ENCODE measurements around the gene PPAN.
A peak's percentile ranks its signal among the peaks of the same experiment; 100 is the strongest.

The PPAN gene

GRCh38 chr19:10135551-10136334 lies 29.6 kb downstream of the PPAN start:
- H3K4me1 ChIP-seq, result peaks cover 94 to 100% (median 100%) of the 10 kb centered on the region in 10 experiments
- peaks cover 81 to 100% (median 98%) of the 10 kb centered on the region in 11 experiments for H3K36me3 ChIP-seq
- H3K27ac ChIP-seq, result peak overlapping the region; percentile 58 to 99 (median 82)
- peaks cover 0 to 12% (median 3%) of the 10 kb centered on the region in 11 experiments; a peak in 9 of 22 replicates for H3K9me3 ChIP-seq (replicated peaks in 1 of 11)
- TF ChIP-seq Cebpa-rat (IDR thresholded peaks at IDR 0.05), result no peak
- no peaks in the 10 kb centered on the region for H3K27me3 ChIP-seq
- H4K20me1 ChIP-seq, result peaks cover 0 to 43% (median 9%) of the 10 kb centered on the region in 11 experiments; a peak in 12 of 22 replicates
- H3K4me3 ChIP-seq, result peak overlapping the region in 3 of 10 experiments; percentile 27 to 33 (median 31); a peak in 5 of 20 replicates
- H3K4me2 ChIP-seq, result peak overlapping the region; percentile 69 to 88 (median 79)
- peak overlapping the region; percentile 49 to 74 (median 66); a peak in 21 of 22 replicates for H3K9ac ChIP-seq

- H3K4me2 ChIP-seq, result peak overlapping the region; percentile 69 to 88 (median 79); a peak in 18 of 22 replicates
- H3K4me3 ChIP-seq, result no peak overlapping the region
- peaks cover 82 to 100% (median 100%) of the 10 kb centered on the region in 10 experiments for H3K4me1 ChIP-seq
- peaks cover 0 to 54% (median 10%) of the 10 kb centered on the region in 11 experiments; a peak in 13 of 22 replicates for H4K20me1 ChIP-seq
- peaks cover 0 to 11% (median 3%) of the 10 kb centered on the region in 11 experiments; a peak in 9 of 22 replicates for H3K9me3 ChIP-seq (replicated peaks in 1 of 11)
- H3K36me3 ChIP-seq, result peaks cover 87 to 100% (median 98%) of the 10 kb centered on the region in 11 experiments
- peak overlapping the region in 10 of 11 experiments; percentile 15 to 99 (median 75); a peak in 17 of 22 replicates for H3K27ac ChIP-seq
- H3K27me3 ChIP-seq, result no peaks in the 10 kb centered on the region
- TF ChIP-seq Cebpa-rat (IDR thresholded peaks at IDR 0.05), result no peak
- peak overlapping the region in 7 of 11 experiments; percentile 17 to 74 (median 66); a peak in 8 of 22 replicates for H3K9ac ChIP-seq
These were observed 30.8 kb downstream of the PPAN start for GRCh38 chr19:10136936-10137335.

GRCh38 chr19:10137751-10138682 lies 31.9 kb downstream of the PPAN start:
- no peak for TF ChIP-seq Cebpa-rat (IDR thresholded peaks at IDR 0.05)
- Histone ChIP-seq H3K36me3 (peaks cover 88 to 100% (median 98%) of the 10 kb centered on the region in 11 experiments), H3K4me2 (peak overlapping the region; percentile 28 to 88 (median 77); a peak in 20 of 22 replicates), H3K9ac (peak overlapping the region in 8 of 11 experiments; percentile 16 to 66 (median 31); a peak in 10 of 22 replicates), H3K27ac (peak overlapping the region in 9 of 11 experiments; percentile 22 to 99 (median 92); a peak in 16 of 22 replicates), H4K20me1 (peaks cover 0 to 65% (median 15%) of the 10 kb centered on the region in 11 experiments; a peak in 14 of 22 replicates), H3K4me3 (no peak overlapping the region), H3K4me1 (peaks cover 71 to 100% (median 98%) of the 10 kb centered on the region in 10 experiments), H3K27me3 (no peaks in the 10 kb centered on the region), H3K9me3 (replicated peaks in 1 of 11) (peaks cover 0 to 1% (median 0%) of the 10 kb centered on the region in 11 experiments; a peak in 3 of 22 replicates)

- H3K27me3 ChIP-seq, result no peaks in the 10 kb centered on the region
- H3K4me2 ChIP-seq, result peak overlapping the region; percentile 28 to 88 (median 77)
- TF ChIP-seq Cebpa-rat (IDR thresholded peaks at IDR 0.05), result no peak
- H3K27ac ChIP-seq, result peak overlapping the region in 9 of 11 experiments; percentile 25 to 95 (median 64); a peak in 16 of 22 replicates
- H3K4me1 ChIP-seq, result peaks cover 66 to 92% (median 86%) of the 10 kb centered on the region in 10 experiments
- H3K4me3 ChIP-seq, result no peak overlapping the region
- H3K36me3 ChIP-seq, result peaks cover 94 to 100% (median 99%) of the 10 kb centered on the region in 11 experiments
- H4K20me1 ChIP-seq, result peaks cover 0 to 67% (median 15%) of the 10 kb centered on the region in 11 experiments; a peak in 14 of 22 replicates
- H3K9me3 ChIP-seq (replicated peaks in 1 of 11), result no peaks in the 10 kb centered on the region
- peak overlapping the region in 9 of 11 experiments; percentile 28 to 64 (median 44); a peak in 15 of 22 replicates for H3K9ac ChIP-seq
These were observed 33.0 kb downstream of the PPAN start for GRCh38 chr19:10138879-10139795.

DNA sequence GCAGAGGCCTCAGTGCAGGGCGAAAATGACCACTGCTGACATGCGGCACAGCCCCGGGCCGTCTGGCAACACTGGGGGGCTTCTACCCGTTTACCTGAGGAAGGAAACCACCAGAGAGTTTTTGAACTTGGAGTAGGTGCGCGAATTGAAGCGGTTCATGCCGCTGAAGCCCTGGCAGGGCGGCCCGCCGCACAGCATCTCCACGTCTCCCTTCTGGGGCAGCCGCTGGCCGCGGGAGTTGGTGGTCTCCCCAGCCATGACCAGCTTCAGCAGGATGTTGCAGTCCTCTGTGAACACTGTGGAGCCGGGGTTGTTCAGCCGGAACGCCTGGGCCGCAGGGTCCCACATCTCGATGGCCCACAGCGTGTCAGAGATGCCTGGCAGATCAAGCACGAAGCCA lies 33.8 kb downstream of the PPAN start:
- Histone ChIP-seq H3K4me1 (peaks cover 66 to 84% (median 78%) of the 10 kb centered on the region in 10 experiments), H3K36me3 (peaks cover 97 to 100% (median 100%) of the 10 kb centered on the region in 11 experiments)

GRCh38 chr19:10141479-10141878 lies 35.3 kb downstream of the PPAN start:
- no peak overlapping the region for H3K27ac ChIP-seq
- no peaks in the 10 kb centered on the region for H3K9me3 ChIP-seq (replicated peaks in 1 of 11)
- no peak overlapping the region for H3K4me3 ChIP-seq
- no peaks in the 10 kb centered on the region for H3K27me3 ChIP-seq
- no peak for TF ChIP-seq Cebpa-rat (IDR thresholded peaks at IDR 0.05)
- peak overlapping the region in 6 of 11 experiments; percentile 6 to 88 (median 76); a peak in 8 of 22 replicates for H3K4me2 ChIP-seq
- H3K36me3 ChIP-seq, result peaks cover 98 to 100% (median 100%) of the 10 kb centered on the region in 11 experiments
- H4K20me1 ChIP-seq, result peaks cover 0 to 67% (median 26%) of the 10 kb centered on the region in 11 experiments; a peak in 14 of 22 replicates
- 0 out of 22 replicates have a peak overlapping the region, but pooled peaks of 1 of the 11 experiments have one; percentile 14 for H3K9ac ChIP-seq
- peaks cover 58 to 68% (median 63%) of the 10 kb centered on the region in 10 experiments for H3K4me1 ChIP-seq

More for the DNA sequence above, 33.8 kb downstream of the PPAN start:
- Histone ChIP-seq H3K27ac (peak overlapping the region in 9 of 11 experiments; percentile 25 to 95 (median 62); a peak in 17 of 22 replicates), H3K27me3 (no peaks in the 10 kb centered on the region), H3K9ac (peak overlapping the region in 10 of 11 experiments; percentile 28 to 64 (median 44); a peak in 16 of 22 replicates), H3K4me2 (peak overlapping the region; percentile 28 to 88 (median 77)), H4K20me1 (peaks cover 0 to 72% (median 15%) of the 10 kb centered on the region in 11 experiments; a peak in 14 of 22 replicates), H3K9me3 (replicated peaks in 1 of 11) (no peaks in the 10 kb centered on the region), H3K4me3 (no peak overlapping the region)
- TF ChIP-seq Cebpa-rat (IDR thresholded peaks at IDR 0.05), result no peak

- Histone ChIP-seq H3K27ac (no peak overlapping the region), H3K27me3 (no peaks in the 10 kb centered on the region), H3K36me3 (peaks cover 98 to 100% (median 100%) of the 10 kb centered on the region in 11 experiments), H4K20me1 (peaks cover 0 to 66% (median 26%) of the 10 kb centered on the region in 11 experiments; a peak in 14 of 22 replicates), H3K4me3 (no peak overlapping the region), H3K9ac (no peak overlapping the region), H3K4me2 (peak overlapping the region in 5 of 11 experiments; percentile 6 to 88 (median 77); a peak in 3 of 22 replicates), H3K9me3 (replicated peaks in 1 of 11) (no peaks in the 10 kb centered on the region), H3K4me1 (peaks cover 53 to 63% (median 58%) of the 10 kb centered on the region in 10 experiments)
- no peak for TF ChIP-seq Cebpa-rat (IDR thresholded peaks at IDR 0.05)
These were observed 35.8 kb downstream of the PPAN start for GRCh38 chr19:10141973-10142372.

All from BLaER1 treated with 17β-estradiol and CSF1 and Interleukin-3, amounts not matched to agents 10 nM and 100 nM (cell line).